GM23338 (cell line): ENCODE results near the gene CUBN. TPM values are rescaled to one million over a fixed set of nuclear protein-coding genes. Genes with fewer than 3 reads are reported as not detected.

ENCODE experiments used
- ATAC-seq: fragments of 200-7000 bp; cut with Tn5 transposase; 3 replicates; pipeline ENCODE4 v1.9.1; 2020
- DNase-seq: peaks from one replicate; pipeline ENCODE4 v3.0.0-alpha.2; 2015; ENCODE audit warnings: low spot score
- H2AFZ ChIP-seq: fragments of 200-600 bp; sonication (generic); 2 replicates; pipeline ENCODE4 v1.8.0; 2016; ENCODE audit warnings: antibody characterized with exemption, mild to moderate bottlenecking, moderate library complexity
- H3F3A ChIP-seq: fragments of 200-600 bp; sonication (generic); replicated peaks from 2 replicates; pipeline ENCODE4 v1.8.0; 2017; ENCODE audit warnings: antibody characterized with exemption, mixed run types, low read depth
- H3K27ac ChIP-seq: fragments of 200-600 bp; sonication (generic); 2 replicates; pipeline ENCODE4 v1.6.1; 2016; ENCODE audit warnings: low read depth
- H3K27me3 ChIP-seq: fragments of 200-600 bp; sonication (generic); 2 replicates; pipeline ENCODE4 v1.8.0; 2016; ENCODE audit warnings: mild to moderate bottlenecking, mixed run types, moderate library complexity; ENCODE audit not compliant: insufficient read depth
- H3K36me3 ChIP-seq: fragments of 200-600 bp; sonication (generic); 2 replicates; pipeline ENCODE4 v1.8.0; 2016; ENCODE audit warnings: mild to moderate bottlenecking; ENCODE audit not compliant: insufficient read depth
- H3K4me1 ChIP-seq: fragments of 200-600 bp; sonication (generic); 2 replicates; pipeline ENCODE4 v1.8.0; 2016; ENCODE audit warnings: mild to moderate bottlenecking, moderate library complexity; ENCODE audit not compliant: insufficient read depth
- H3K4me2 ChIP-seq: fragments of 200-600 bp; sonication (generic); 2 replicates; pipeline ENCODE4 v1.7.1; 2017; ENCODE audit warnings: mixed run types
- H3K4me3 ChIP-seq: fragments of 200-600 bp; sonication (generic); 2 replicates; pipeline ENCODE4 v1.6.1; 2016; ENCODE audit warnings: mixed run types
- H3K79me2 ChIP-seq: fragments of 200-600 bp; sonication (generic); replicated peaks from 2 replicates; pipeline ENCODE4 v1.8.0; 2017; ENCODE audit warnings: mild to moderate bottlenecking; ENCODE audit not compliant: insufficient read depth
- H3K9me2 ChIP-seq: fragments of 200-600 bp; sonication (generic); 2 replicates; pipeline ENCODE4 v1.8.0; 2017; ENCODE audit not compliant: insufficient read depth
- H4K20me1 ChIP-seq: fragments of 200-600 bp; sonication (generic); replicated peaks from 2 replicates; pipeline ENCODE4 v1.8.0; 2017; ENCODE audit warnings: mild to moderate bottlenecking; ENCODE audit not compliant: insufficient read depth
- H3K27ac Mint-ChIP-seq: 2 replicates; pipeline ENCODE4 v1.8.0; 2020; ENCODE audit warnings: inconsistent platforms, mild to moderate bottlenecking, moderate library complexity, mixed read lengths
- H3K27me3 Mint-ChIP-seq: 3 replicates; pipeline ENCODE4 v1.8.0; 2022; ENCODE audit warnings: low read depth, mild to moderate bottlenecking, moderate library complexity, mixed read lengths, inconsistent platforms; ENCODE audit not compliant: insufficient read depth, poor library complexity
- H3K36me3 Mint-ChIP-seq: 3 replicates; pipeline ENCODE4 v1.8.0; 2021; ENCODE audit warnings: low read depth, mild to moderate bottlenecking, inconsistent platforms, moderate library complexity, mixed read lengths
- H3K4me1 Mint-ChIP-seq: 3 replicates; pipeline ENCODE4 v1.8.0; 2020; ENCODE audit warnings: mild to moderate bottlenecking, inconsistent platforms, mixed read lengths
- H3K4me3 Mint-ChIP-seq: 3 replicates; pipeline ENCODE4 v1.8.0; 2021; ENCODE audit warnings: moderate library complexity, mild to moderate bottlenecking, inconsistent platforms, mixed read lengths
- H3K9me3 Mint-ChIP-seq: 3 replicates; pipeline ENCODE4 v1.8.0; 2020; ENCODE audit warnings: moderate library complexity, mild to moderate bottlenecking, inconsistent platforms, mixed read lengths
- CREB1 ChIP-seq: fragments of 250-450 bp; sonication (Bioruptor Pico); IDR thresholded peaks from 2 replicates; pipeline ENCODE4 v1.5.0; 2020; ENCODE audit warnings: low read depth, mild to moderate bottlenecking, moderate library complexity
- CTCF ChIP-seq, 2 experiments: fragments of 200-600 bp in 1 of 2; sonication (generic) in 1 of 2; conservative IDR thresholded peaks; 2 replicates each; pipeline versions ENCODE4 v1.5.1 to v1.6.1; 2016 to 2017; ENCODE audit warnings: antibody characterized with exemption in 2 of 2, low read depth in 2 of 2, mild to moderate bottlenecking in 2 of 2, moderate library complexity in 1 of 2
- ETS1 ChIP-seq: IDR thresholded peaks from 2 replicates; pipeline ENCODE4 v1.6.1; 2016; ENCODE audit warnings: antibody characterized with exemption
- EZH2 ChIP-seq: fragments of 200-600 bp; sonication (generic); IDR thresholded peaks from one replicate; pipeline ENCODE4 v1.8.0; 2017; ENCODE audit warnings: antibody characterized with exemption, mild to moderate bottlenecking, low read depth; ENCODE audit not compliant: unreplicated experiment
- EZH2phosphoT487 ChIP-seq: fragments of 200-600 bp; sonication (generic); IDR thresholded peaks from one replicate; pipeline ENCODE4 v1.8.1; 2018; ENCODE audit warnings: antibody characterized with exemption; ENCODE audit not compliant: unreplicated experiment
- JUNB ChIP-seq: IDR thresholded peaks from one replicate; pipeline ENCODE4 v1.6.1; 2016; ENCODE audit warnings: antibody characterized with exemption; ENCODE audit not compliant: unreplicated experiment
- NANOG ChIP-seq: IDR thresholded peaks from 2 replicates; pipeline ENCODE4 v1.6.1; 2016; ENCODE audit warnings: antibody characterized with exemption, borderline replicate concordance
- POLR2AphosphoS5 ChIP-seq: IDR thresholded peaks from 2 replicates; pipeline ENCODE4 v1.6.1; 2016; ENCODE audit warnings: antibody characterized with exemption, low read depth
- REST ChIP-seq: IDR thresholded peaks from one replicate; pipeline ENCODE4 v1.6.1; 2018; ENCODE audit warnings: antibody characterized with exemption; ENCODE audit not compliant: unreplicated experiment
- STAT1 ChIP-seq: IDR thresholded peaks from one replicate; pipeline ENCODE4 v1.6.1; 2016; ENCODE audit warnings: antibody characterized with exemption; ENCODE audit not compliant: unreplicated experiment
- ZNF114 ChIP-seq: fragments of 250-450 bp; sonication (Bioruptor Pico); IDR thresholded peaks from 2 replicates; pipeline ENCODE4 v1.5.0; 2020; ENCODE audit warnings: mild to moderate bottlenecking, moderate library complexity
- ZNF331 ChIP-seq: fragments of 250-450 bp; sonication (Bioruptor Pico); IDR thresholded peaks from 2 replicates; pipeline ENCODE4 v1.5.0; 2020; ENCODE audit warnings: low read depth, mild to moderate bottlenecking, moderate library complexity
- ZNF462 ChIP-seq: fragments of 250-450 bp; sonication (Bioruptor Pico); IDR thresholded peaks from 2 replicates; pipeline ENCODE4 v1.5.0; 2020; ENCODE audit warnings: mild to moderate bottlenecking, moderate library complexity
- polyA plus RNA-seq: library from polyadenylated mRNA; unstranded; fragments of >200 nt; fragmentation: Nextera tagmentation; extraction: Ambion mirVana; gene quantifications from 2 replicates; pipeline ENCODE4 v1.2.1, GENCODE V29; 2016
- total RNA-seq: library from RNA; depleted of rRNA; stranded (reverse); fragments of >200 nt; shearing (Covaris generic); gene quantifications from 2 replicates; pipeline ENCODE4 v1.2.3, GENCODE V29; 2014

The CUBN gene
- total and polyA plus RNA-seq, 2 experiments from 2014 or later = 0.06 to 1.8 TPM

GRCh38 chr10:16884497-16884896, 245.1 kb downstream of the CUBN start:
- no peak overlapping the region for H3K27ac ChIP-seq
- H3K36me3 ChIP-seq = no peaks in the 10 kb centered on the region
- Mint-ChIP-seq H3K27ac (no peak overlapping the region), H3K9me3 (no peaks in the 10 kb centered on the region), H3K36me3 (no peaks in the 10 kb centered on the region), H3K4me1 (peaks cover 4% of the 10 kb centered on the region; the same call in 1 of the 3 replicates), H3K27me3 (no peaks in the 10 kb centered on the region), H3K4me3 (no peak overlapping the region)
- ATAC-seq = no peak
- H3K4me1 ChIP-seq = no peaks in the 10 kb centered on the region
- H3K9me2 ChIP-seq = no peaks in the 10 kb centered on the region
- DNase-seq = no peak
- H4K20me1 ChIP-seq = no peaks in the 10 kb centered on the region
- no peak overlapping the region for H2AFZ ChIP-seq
- H3K4me3 ChIP-seq = no peak overlapping the region
- TF ChIP-seq ZNF114 (CRISPR knock-in tag) (no peak), ETS1 (no peak), STAT1 (no peak), POLR2AphosphoS5 (no peak), EZH2 (no peak), NANOG (no peak), CTCF (conservative IDR thresholded peaks at IDR 0.05; ENCODE audit: low read depth in 2 of 2) (no peak), ZNF331 (no peak), REST (no peak), EZH2phosphoT487 (no peak), JUNB (no peak), CREB1 (CRISPR knock-in tag) (no peak), ZNF462 (CRISPR knock-in tag) (no peak)
- H3F3A ChIP-seq = no peaks in the 10 kb centered on the region
- H3K4me2 ChIP-seq = no peak overlapping the region
- no peaks in the 10 kb centered on the region for H3K27me3 ChIP-seq
- H3K79me2 ChIP-seq = no peaks in the 10 kb centered on the region
